DOHH2 (cell line): ENCODE measurements around the gene FSD1L.

Experiments used
- EZH2phosphoT487 ChIP-seq: fragments of 200-600 bp; sonication (generic); IDR thresholded peaks from 2 replicates; pipeline ENCODE4 v1.6.1; 2017; ENCODE audit warnings: borderline replicate concordance, mild to moderate bottlenecking, antibody characterized with exemption, low read length, moderate library complexity, mixed read lengths
- TF ChIP-seq, protein P1 (sequence below): fragments of 200-600 bp; sonication (generic); IDR thresholded peaks from one replicate; pipeline ENCODE4 v1.5.1; 2014; ENCODE audit warnings: antibody characterized with exemption, mild to moderate bottlenecking, low read depth, low read length; ENCODE audit not compliant: poor library complexity, severe bottlenecking

DNA sequence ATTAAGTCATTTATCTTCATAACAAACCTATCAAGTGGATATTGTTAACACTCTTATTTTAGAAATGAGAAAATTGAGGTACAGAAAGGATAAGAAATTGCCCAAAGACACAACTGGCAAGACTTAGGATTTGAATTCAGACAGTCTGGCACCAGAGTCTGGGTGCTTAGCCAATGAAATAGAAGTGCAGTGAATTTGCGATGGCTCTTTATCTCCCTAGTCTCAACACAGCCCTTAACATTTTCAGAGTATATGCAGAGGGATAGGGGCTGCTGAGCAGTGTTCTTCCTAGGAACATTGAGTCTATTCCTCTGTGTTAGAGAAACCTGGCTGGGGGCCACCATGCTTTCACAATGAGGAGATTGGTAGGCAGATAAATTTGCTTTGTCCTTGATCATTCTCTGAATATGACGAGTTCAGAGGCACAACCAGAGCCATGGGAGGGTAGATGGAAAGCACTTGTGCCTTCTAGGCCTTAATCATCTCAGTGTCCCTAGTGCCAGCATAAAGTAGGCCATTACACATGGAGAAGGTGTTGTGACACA, 6.1 kb upstream of the FSD1L start:
- TF ChIP-seq, protein P1, sequence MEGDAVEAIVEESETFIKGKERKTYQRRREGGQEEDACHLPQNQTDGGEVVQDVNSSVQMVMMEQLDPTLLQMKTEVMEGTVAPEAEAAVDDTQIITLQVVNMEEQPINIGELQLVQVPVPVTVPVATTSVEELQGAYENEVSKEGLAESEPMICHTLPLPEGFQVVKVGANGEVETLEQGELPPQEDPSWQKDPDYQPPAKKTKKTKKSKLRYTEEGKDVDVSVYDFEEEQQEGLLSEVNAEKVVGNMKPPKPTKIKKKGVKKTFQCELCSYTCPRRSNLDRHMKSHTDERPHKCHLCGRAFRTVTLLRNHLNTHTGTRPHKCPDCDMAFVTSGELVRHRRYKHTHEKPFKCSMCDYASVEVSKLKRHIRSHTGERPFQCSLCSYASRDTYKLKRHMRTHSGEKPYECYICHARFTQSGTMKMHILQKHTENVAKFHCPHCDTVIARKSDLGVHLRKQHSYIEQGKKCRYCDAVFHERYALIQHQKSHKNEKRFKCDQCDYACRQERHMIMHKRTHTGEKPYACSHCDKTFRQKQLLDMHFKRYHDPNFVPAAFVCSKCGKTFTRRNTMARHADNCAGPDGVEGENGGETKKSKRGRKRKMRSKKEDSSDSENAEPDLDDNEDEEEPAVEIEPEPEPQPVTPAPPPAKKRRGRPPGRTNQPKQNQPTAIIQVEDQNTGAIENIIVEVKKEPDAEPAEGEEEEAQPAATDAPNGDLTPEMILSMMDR, result no peak
- TF ChIP-seq EZH2phosphoT487, result no peak
